Osteocyte (in vitro differentiated cells): ENCODE measurements around the gene CRY2. TPM values are rescaled to one million over a fixed set of nuclear protein-coding genes. Genes with fewer than 3 reads are reported as not detected.
"Not testable (repeated sequence)": the region's sequence is repeated elsewhere in the genome, so short reads cannot be mapped to it uniquely, and the experiment has no call there.

Experiments used
- DNase-seq: peaks from one replicate; pipeline ENCODE4 v3.0.0; 2021; ENCODE audit warnings: mixed read lengths; ENCODE audit not compliant: unreplicated experiment; ENCODE audit errors: extremely low spot score
- H3K27ac Mint-ChIP-seq: one replicate; pipeline ENCODE4 v1.8.0; 2021; ENCODE audit warnings: mild to moderate bottlenecking, mixed read lengths; ENCODE audit not compliant: unreplicated experiment
- H3K27me3 Mint-ChIP-seq: one replicate; pipeline ENCODE4 v1.8.0; 2021; ENCODE audit warnings: mixed read lengths; ENCODE audit not compliant: unreplicated experiment
- H3K36me3 Mint-ChIP-seq: one replicate; pipeline ENCODE4 v1.8.0; 2021; ENCODE audit warnings: mixed read lengths; ENCODE audit not compliant: unreplicated experiment
- H3K4me1 Mint-ChIP-seq: one replicate; pipeline ENCODE4 v1.8.0; 2021; ENCODE audit warnings: mixed read lengths; ENCODE audit not compliant: unreplicated experiment
- H3K4me3 Mint-ChIP-seq: one replicate; pipeline ENCODE4 v1.8.0; 2021; ENCODE audit warnings: mild to moderate bottlenecking, moderate library complexity, mixed read lengths; ENCODE audit not compliant: unreplicated experiment
- H3K9me3 Mint-ChIP-seq: one replicate; pipeline ENCODE4 v1.8.0; 2021; ENCODE audit warnings: mixed read lengths; ENCODE audit not compliant: unreplicated experiment
- CTCF ChIP-seq: fragments of 200-600 bp; sonication (generic); IDR thresholded peaks from 2 replicates; pipeline ENCODE4 v1.5.0; 2021; ENCODE audit warnings: antibody characterized with exemption, mild to moderate bottlenecking, moderate library complexity
- total RNA-seq: library from RNA; stranded (reverse); gene quantifications from 2 replicates; pipeline ENCODE4 v1.2.1, GENCODE V29; 2021

The CRY2 gene
- total RNA-seq, 1 donor from 2014 or later = 18.6 TPM

- H3K36me3 Mint-ChIP-seq = no peaks in the 10 kb centered on the region
- H3K27me3 Mint-ChIP-seq = peaks cover 13% of the 10 kb centered on the region
- no peak overlapping the region for H3K4me3 Mint-ChIP-seq
- peaks cover 8% of the 10 kb centered on the region for H3K4me1 Mint-ChIP-seq
- TF ChIP-seq CTCF = no peak
- no peaks in the 10 kb centered on the region for H3K9me3 Mint-ChIP-seq
- no peak overlapping the region for H3K27ac Mint-ChIP-seq
- no peak for DNase-seq
These were observed 48.4 kb downstream of the CRY2 start for GRCh38 chr11:45895553-45896259.

GRCh38 chr11:45896422-45896984 is 49.2 kb downstream of the CRY2 start:
- Mint-ChIP-seq H3K4me3 (no peak overlapping the region), H3K27ac (no peak overlapping the region), H3K36me3 (no peaks in the 10 kb centered on the region), H3K4me1 (peaks cover 12% of the 10 kb centered on the region), H3K27me3 (peaks cover 11% of the 10 kb centered on the region), H3K9me3 (no peaks in the 10 kb centered on the region)
- no peak for TF ChIP-seq CTCF
- DNase-seq = no peak

GRCh38 chr11:45897556-45897955 is 50.3 kb downstream of the CRY2 start:
- H3K9me3 Mint-ChIP-seq = no peaks in the 10 kb centered on the region
- no peak overlapping the region for H3K27ac Mint-ChIP-seq
- no peak for TF ChIP-seq CTCF
- no peak overlapping the region for H3K4me3 Mint-ChIP-seq
- no peak for DNase-seq
- H3K27me3 Mint-ChIP-seq = peaks cover 8% of the 10 kb centered on the region
- H3K4me1 Mint-ChIP-seq = peaks cover 12% of the 10 kb centered on the region
- H3K36me3 Mint-ChIP-seq = no peaks in the 10 kb centered on the region

GRCh38 chr11:45899086-45899447 is 51.8 kb downstream of the CRY2 start:
- Mint-ChIP-seq H3K27ac (peak overlapping the region; percentile 66), H3K9me3 (no peaks in the 10 kb centered on the region), H3K4me1 (peaks cover 12% of the 10 kb centered on the region), H3K4me3 (peak overlapping the region; percentile 70), H3K36me3 (no peaks in the 10 kb centered on the region), H3K27me3 (peaks cover 8% of the 10 kb centered on the region)
- no peak for DNase-seq
- TF ChIP-seq CTCF = no peak

- peaks cover 8% of the 10 kb centered on the region for H3K27me3 Mint-ChIP-seq
- DNase-seq = peak; percentile 92
- H3K36me3 Mint-ChIP-seq = no peaks in the 10 kb centered on the region
- no peak for TF ChIP-seq CTCF
- peaks cover 12% of the 10 kb centered on the region for H3K4me1 Mint-ChIP-seq
- H3K27ac Mint-ChIP-seq = peak overlapping the region; percentile 66
- H3K4me3 Mint-ChIP-seq = peak overlapping the region; percentile 70
- H3K9me3 Mint-ChIP-seq = no peaks in the 10 kb centered on the region
These were observed 52.3 kb downstream of the CRY2 start for GRCh38 chr11:45899448-45900174.

- H3K4me1 Mint-ChIP-seq = peaks cover 12% of the 10 kb centered on the region
- peak overlapping the region; percentile 45 for H3K27ac Mint-ChIP-seq
- peak overlapping the region; percentile 73 for H3K4me3 Mint-ChIP-seq
- H3K36me3 Mint-ChIP-seq, H3K27me3 Mint-ChIP-seq, DNase-seq, H3K9me3 Mint-ChIP-seq: not testable (repeated sequence)
These were observed 53.0 kb downstream of the CRY2 start for GRCh38 chr11:45900175-45900800.
